GM18858 (cell line): Measurements from ENCODE around the gene ALDH18A1.

Experiments used
- ATAC-seq: cut with Tn5 transposase; IDR thresholded peaks from one replicate; pipeline ENCODE4 v1.9.1; 2021; ENCODE audit not compliant: unreplicated experiment

The ALDH18A1 gene

DNA sequence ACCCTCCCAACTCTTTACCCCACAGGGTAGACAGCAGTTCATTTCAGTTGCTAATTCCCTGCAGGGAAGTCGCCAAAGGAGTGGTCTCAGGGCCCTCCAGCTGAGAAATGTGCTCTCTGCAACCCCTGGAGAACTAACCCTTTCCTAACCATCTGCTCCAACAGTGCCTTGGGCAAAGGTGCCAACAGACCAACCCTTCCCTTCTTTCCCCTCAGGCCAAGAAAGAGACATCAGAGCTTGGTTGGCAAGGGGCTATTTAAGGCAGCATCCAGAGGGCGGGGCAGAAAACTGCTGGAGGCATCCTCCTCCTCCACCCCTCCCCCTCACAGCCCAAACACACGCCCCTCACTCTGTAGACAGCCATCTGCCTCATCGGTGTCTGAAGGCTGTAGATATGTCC, 97.0 kb downstream of the ALDH18A1 start:
- no peak for ATAC-seq

- no peak for ATAC-seq
Observed at GRCh38 chr10:95558593-95559320, 97.8 kb downstream of the ALDH18A1 start.

- ATAC-seq, result no peak
Observed at GRCh38 chr10:95556994-95557767, 99.3 kb downstream of the ALDH18A1 start.
